Measurements from ENCODE around the gene PODNL1. TPM values are rescaled to one million over a fixed set of nuclear protein-coding genes. Genes with fewer than 3 reads are reported as not detected.

PODNL1 gene
- total RNA-seq, 2 donors from 2014 or later: 4.1 to 4.4 TPM

DNA sequence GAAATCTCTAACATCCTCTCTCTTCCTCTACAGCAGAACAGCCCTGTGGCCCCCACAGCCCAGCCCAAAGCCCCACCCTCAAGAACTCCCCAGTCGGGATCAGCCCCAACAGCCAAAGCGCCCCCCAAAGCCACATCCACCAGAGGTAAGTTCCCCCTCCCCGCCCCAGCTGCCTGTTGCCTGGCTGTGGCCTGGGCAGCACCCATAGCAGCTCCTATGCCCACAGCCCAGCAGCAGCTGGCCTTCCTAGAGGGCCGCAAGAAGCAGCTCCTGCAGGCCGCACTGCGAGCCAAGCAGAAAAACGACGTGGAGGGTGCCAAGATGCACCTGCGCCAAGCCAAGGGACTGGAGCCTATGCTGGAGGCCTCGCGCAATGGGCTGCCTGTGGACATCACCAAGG is 17.7 kb downstream of the PODNL1 start:
- no peak for DNase-seq
- Histone ChIP-seq H3K36me3 (peaks cover 12% of the 10 kb centered on the region), H3K27ac (no peak overlapping the region), H3K4me1 (no peaks in the 10 kb centered on the region), H3K9me3 (no peaks in the 10 kb centered on the region), H3K4me3 (no peak overlapping the region), H3K27me3 (no peaks in the 10 kb centered on the region), H3K9ac (ENCODE audit: low read depth in 2 of 2, low read length in 2 of 2) (no peak overlapping the region)
- intact Hi-C loops (cut with DNase I): no loop called here
- TF ChIP-seq, protein P1, sequence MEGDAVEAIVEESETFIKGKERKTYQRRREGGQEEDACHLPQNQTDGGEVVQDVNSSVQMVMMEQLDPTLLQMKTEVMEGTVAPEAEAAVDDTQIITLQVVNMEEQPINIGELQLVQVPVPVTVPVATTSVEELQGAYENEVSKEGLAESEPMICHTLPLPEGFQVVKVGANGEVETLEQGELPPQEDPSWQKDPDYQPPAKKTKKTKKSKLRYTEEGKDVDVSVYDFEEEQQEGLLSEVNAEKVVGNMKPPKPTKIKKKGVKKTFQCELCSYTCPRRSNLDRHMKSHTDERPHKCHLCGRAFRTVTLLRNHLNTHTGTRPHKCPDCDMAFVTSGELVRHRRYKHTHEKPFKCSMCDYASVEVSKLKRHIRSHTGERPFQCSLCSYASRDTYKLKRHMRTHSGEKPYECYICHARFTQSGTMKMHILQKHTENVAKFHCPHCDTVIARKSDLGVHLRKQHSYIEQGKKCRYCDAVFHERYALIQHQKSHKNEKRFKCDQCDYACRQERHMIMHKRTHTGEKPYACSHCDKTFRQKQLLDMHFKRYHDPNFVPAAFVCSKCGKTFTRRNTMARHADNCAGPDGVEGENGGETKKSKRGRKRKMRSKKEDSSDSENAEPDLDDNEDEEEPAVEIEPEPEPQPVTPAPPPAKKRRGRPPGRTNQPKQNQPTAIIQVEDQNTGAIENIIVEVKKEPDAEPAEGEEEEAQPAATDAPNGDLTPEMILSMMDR (IDR thresholded peaks at IDR 0.05): no peak

DNA sequence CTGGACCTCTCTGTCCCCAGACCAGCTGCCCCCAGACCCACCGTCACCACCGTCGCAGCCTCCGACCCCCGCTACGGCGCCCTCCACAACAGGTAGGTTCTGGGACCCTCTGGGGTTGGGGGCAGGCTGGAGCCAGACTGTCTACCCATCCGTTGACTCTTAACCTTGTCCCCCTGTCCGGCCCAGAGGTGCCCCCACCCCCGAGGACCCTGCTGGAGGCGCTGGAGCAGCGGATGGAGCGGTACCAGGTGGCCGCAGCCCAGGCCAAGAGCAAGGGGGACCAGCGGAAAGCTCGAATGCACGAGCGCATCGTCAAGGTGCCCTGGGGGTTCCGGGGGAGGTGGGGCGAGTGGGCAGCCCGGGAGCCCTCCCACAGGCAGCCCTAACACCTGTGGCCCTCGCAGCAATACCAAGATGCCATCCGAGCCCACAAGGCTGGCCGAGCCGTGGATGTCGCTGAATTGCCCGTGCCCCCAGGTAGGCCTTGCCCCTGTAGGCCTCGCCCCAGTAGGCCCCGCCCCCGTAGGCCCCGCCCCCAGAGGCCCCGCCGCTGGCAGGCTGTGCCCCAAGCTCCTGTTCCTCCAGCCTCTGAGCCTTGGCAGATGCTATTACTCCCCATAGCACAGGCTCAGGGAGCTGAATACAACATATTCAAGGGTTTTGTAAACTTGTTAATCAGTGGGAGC is 19.3 kb downstream of the PODNL1 start:
- TF ChIP-seq, protein P1 (IDR thresholded peaks at IDR 0.05): no peak
- Histone ChIP-seq H3K27ac (no peak overlapping the region), H3K4me1 (no peaks in the 10 kb centered on the region), H3K4me3 (no peak overlapping the region), H3K9me3 (no peaks in the 10 kb centered on the region), H3K27me3 (no peaks in the 10 kb centered on the region), H3K9ac (ENCODE audit: low read depth in 2 of 2, low read length in 2 of 2) (no peak overlapping the region), H3K36me3 (peaks cover 18% of the 10 kb centered on the region)
- intact Hi-C loops (cut with DNase I): no loop called here
- DNase-seq: no peak

DNA sequence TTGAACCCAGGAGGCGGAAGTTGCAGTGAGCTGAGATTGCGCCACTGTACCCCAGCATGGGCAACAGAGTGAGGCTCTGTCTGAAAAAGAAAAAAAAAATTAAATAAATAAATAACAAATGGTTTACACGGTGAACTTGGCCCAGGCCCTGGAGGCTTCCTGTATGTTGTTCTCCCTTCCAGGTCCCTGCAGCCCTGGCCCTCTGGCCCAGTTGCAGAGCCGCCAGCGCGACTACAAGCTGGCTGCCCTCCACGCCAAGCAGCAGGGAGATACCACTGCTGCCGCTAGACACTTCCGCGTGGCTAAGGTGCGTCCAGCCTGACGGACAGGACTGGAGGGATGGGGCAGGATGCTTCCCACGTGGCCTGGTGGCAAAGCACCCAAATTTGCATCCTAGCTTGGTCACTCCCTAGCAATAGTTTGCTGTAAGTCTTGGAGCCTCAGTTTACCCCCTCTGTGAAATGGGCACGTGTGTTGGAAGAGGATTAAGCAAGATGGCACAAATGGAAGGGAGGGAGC is 20.3 kb downstream of the PODNL1 start:
- Histone ChIP-seq H3K27me3 (no peaks in the 10 kb centered on the region), H3K4me1 (no peaks in the 10 kb centered on the region), H3K4me3 (no peak overlapping the region), H3K36me3 (peaks cover 25% of the 10 kb centered on the region), H3K9ac (ENCODE audit: low read depth in 2 of 2, low read length in 2 of 2) (no peak overlapping the region), H3K9me3 (no peaks in the 10 kb centered on the region), H3K27ac (no peak overlapping the region)
- intact Hi-C loops (cut with DNase I): no loop called here
- TF ChIP-seq, protein P1 (IDR thresholded peaks at IDR 0.05): no peak
- DNase-seq: no peak

DNA sequence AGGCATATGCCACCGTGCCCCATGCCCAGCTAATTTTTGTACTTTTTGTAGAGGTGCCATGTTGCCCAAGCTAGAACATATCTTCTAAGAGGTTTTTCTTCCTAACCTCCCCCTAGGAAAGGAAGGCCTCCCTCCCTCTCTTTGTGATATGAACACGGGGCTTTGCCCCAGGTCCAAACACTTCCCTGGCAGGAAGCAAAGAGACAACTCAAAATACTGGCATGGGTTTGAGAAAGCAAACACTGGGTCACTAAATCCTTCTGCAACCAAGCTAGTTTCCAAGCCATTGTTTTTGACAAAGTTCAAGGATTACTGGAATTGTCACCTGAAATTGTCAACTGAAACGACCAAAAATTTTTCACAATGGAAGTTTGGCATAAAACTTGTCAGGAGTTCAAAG is 23.4 kb downstream of the PODNL1 start:
- intact Hi-C loops (cut with DNase I): no loop called here
- TF ChIP-seq, protein P1 (IDR thresholded peaks at IDR 0.05): no peak
- H3K36me3 ChIP-seq: peaks cover 19% of the 10 kb centered on the region
- no peak overlapping the region for H3K9ac ChIP-seq (ENCODE audit: low read depth in 2 of 2, low read length in 2 of 2)
- H3K4me1 ChIP-seq: no peaks in the 10 kb centered on the region
- DNase-seq: no peak
- H3K27ac ChIP-seq: no peak overlapping the region
- no peaks in the 10 kb centered on the region for H3K27me3 ChIP-seq
- no peaks in the 10 kb centered on the region for H3K9me3 ChIP-seq
- no peak overlapping the region for H3K4me3 ChIP-seq

DNA sequence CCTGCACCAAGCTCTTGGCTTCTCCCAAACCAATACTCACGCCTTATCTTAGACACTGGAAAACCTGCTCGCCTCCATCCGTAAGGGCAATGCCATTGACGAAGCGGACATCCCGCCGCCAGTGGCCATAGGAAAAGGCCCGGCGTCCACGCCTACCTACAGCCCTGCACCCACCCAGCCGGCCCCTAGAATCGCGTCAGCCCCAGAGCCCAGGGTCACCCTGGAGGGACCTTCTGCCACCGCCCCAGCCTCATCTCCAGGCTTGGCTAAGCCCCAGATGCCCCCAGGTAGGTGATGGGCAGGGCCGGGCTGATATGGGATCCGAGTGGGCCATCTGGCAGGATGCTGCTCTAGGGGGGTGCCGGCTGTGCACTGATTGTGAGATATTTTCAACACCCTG is 24.9 kb downstream of the PODNL1 start:
- no peak for DNase-seq
- Histone ChIP-seq H3K36me3 (peaks cover 19% of the 10 kb centered on the region), H3K27me3 (no peaks in the 10 kb centered on the region), H3K4me3 (no peak overlapping the region), H3K9me3 (no peaks in the 10 kb centered on the region), H3K27ac (no peak overlapping the region), H3K9ac (ENCODE audit: low read depth in 2 of 2, low read length in 2 of 2) (no peak overlapping the region), H3K4me1 (no peaks in the 10 kb centered on the region)
- TF ChIP-seq, protein P1 (IDR thresholded peaks at IDR 0.05): no peak
- intact Hi-C loops (cut with DNase I): no loop called here
